ENCODE results near the gene TGFBR3L. TPM values are rescaled to one million over a fixed set of nuclear protein-coding genes. Genes with fewer than 3 reads are reported as not detected.

Gene TGFBR3L
- total RNA-seq, 1 donor = 0.86 TPM

DNA sequence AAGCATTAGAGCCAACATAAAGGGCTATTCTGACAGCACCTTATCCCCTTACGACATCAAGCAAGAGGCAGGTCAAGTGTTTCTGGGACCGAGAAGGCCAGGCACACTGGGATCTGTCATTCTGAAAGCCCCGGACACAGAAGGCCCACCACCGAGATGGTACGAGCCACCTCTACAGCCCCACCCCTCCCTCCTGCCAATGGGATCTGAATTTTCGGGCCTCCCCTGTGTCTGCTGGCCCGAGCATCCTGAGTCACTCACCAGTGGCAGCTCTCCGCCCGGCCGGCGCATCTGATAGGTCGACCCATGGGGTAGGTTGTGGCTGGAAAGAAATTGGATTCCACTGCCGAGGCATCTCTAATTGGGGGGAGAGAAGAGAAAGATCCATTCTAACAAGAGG is 26.2 kb downstream of the TGFBR3L start:
- DNase-seq (ENCODE audit: low read depth) = no peak
- no peak overlapping the region for H3K4me3 ChIP-seq (ENCODE audit: low read depth, low read length)
- TF ChIP-seq CTCF (IDR thresholded peaks at IDR 0.05; ENCODE audit: insufficient read depth, low read depth, low read length) = no peak

- H3K4me3 ChIP-seq (ENCODE audit: low read depth, low read length) = peak overlapping the region; percentile 84
- TF ChIP-seq CTCF (IDR thresholded peaks at IDR 0.05; ENCODE audit: insufficient read depth, low read depth, low read length) = no peak
- no peak for DNase-seq (ENCODE audit: low read depth)
Measured at GRCh38 chr19:7941895-7942596, 27.4 kb downstream of the TGFBR3L start.

DNA sequence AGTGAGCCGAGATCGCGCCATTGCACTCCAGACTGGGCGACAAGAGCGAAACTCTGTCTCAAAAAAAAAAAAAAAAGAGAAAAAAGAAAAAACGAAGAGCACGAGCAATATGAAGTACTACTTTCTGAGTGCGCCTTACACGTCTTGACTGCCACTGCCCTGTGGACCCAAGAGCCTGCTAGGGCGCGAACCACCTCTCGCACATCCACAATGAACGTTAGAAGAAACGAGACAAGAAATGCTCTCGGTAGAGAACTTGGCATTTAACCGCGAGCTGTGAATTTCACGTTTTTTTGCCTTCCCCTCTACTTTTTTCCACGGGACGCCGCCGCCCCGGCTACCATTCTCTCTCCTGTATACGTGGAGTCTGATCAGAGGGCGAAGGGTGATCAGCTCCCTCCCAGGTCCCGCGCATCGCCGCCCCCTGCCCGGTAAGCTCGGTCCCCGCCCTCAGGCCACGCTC is 28.4 kb downstream of the TGFBR3L start:
- DNase-seq (ENCODE audit: low read depth) = peak; percentile 25
- no peak for TF ChIP-seq CTCF (IDR thresholded peaks at IDR 0.05; ENCODE audit: insufficient read depth, low read depth, low read length)
- H3K4me3 ChIP-seq (ENCODE audit: low read depth, low read length) = peak overlapping the region; percentile 84

DNA sequence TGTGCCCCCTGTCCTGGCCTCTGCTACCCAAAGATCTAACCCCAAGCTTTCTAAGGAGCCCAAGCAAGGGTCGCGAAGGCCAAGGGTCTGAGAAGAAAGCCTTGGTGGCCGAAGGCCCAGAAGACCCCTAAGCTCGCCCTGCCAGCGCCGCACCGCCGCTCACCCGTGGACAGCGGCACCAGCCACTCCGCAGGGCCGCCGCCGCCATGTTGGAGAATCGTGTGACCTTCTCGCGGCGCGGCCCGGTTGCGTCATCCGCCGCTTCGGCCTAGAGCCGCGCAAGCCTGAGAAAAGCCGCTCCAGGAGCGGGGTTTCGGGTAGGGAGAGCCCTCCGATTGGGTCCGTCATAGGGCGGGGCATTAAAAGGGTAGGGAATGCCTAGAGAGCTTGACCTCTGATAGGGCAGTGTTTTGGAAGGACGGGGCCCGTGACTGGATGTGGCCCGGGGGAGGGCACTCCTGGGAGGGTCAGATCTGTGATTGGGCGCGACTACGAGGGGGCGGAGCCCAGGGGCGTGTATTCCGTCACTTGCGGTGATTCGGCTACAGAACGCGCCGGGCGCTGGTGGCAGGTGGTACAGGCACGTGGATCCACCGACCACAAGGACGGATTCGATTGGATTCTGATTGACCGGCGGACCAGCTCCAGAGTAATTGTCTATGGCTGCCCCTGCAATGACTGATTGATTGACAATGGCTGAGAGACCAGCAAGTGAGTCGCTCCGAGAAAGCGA is 29.0 kb downstream of the TGFBR3L start, which contains the start of gene TIMM44:
Gene TIMM44 (minus strand): TSS at position 223 of the 733 bp plus-strand sequence. CDS start 15 bp downstream, at position 208.
- TF ChIP-seq CTCF (IDR thresholded peaks at IDR 0.05; ENCODE audit: insufficient read depth, low read depth, low read length) = no peak
- peak within 1 kb of the TSS; percentile 84 for H3K4me3 ChIP-seq (ENCODE audit: low read depth, low read length)
- peak; percentile 100 for DNase-seq (ENCODE audit: low read depth)

- H3K4me3 ChIP-seq (ENCODE audit: low read depth, low read length) = peak overlapping the region; percentile 82
- TF ChIP-seq CTCF (IDR thresholded peaks at IDR 0.05; ENCODE audit: insufficient read depth, low read depth, low read length) = peak; percentile 83
- peak; percentile 93 for DNase-seq (ENCODE audit: low read depth)
Measured at GRCh38 chr19:7944177-7944761, 29.6 kb downstream of the TGFBR3L start.

GRCh38 chr19:7947939-7948338 is 33.3 kb downstream of the TGFBR3L start:
- TF ChIP-seq CTCF (IDR thresholded peaks at IDR 0.05; ENCODE audit: insufficient read depth, low read depth, low read length) = no peak
- no peak overlapping the region for H3K4me3 ChIP-seq (ENCODE audit: low read depth, low read length)
- DNase-seq (ENCODE audit: low read depth) = no peak

Data from fibroblast of villous mesenchyme (primary cell).